HG03025 (cell line): Measurements from ENCODE around the gene CEBPE.

Experiments
- ATAC-seq: cut with Tn5 transposase; IDR thresholded peaks from one replicate; pipeline ENCODE4 v1.9.1; 2021; ENCODE audit warnings: mild to moderate bottlenecking, moderate library complexity; ENCODE audit not compliant: unreplicated experiment, low FRiP score

Gene CEBPE

DNA sequence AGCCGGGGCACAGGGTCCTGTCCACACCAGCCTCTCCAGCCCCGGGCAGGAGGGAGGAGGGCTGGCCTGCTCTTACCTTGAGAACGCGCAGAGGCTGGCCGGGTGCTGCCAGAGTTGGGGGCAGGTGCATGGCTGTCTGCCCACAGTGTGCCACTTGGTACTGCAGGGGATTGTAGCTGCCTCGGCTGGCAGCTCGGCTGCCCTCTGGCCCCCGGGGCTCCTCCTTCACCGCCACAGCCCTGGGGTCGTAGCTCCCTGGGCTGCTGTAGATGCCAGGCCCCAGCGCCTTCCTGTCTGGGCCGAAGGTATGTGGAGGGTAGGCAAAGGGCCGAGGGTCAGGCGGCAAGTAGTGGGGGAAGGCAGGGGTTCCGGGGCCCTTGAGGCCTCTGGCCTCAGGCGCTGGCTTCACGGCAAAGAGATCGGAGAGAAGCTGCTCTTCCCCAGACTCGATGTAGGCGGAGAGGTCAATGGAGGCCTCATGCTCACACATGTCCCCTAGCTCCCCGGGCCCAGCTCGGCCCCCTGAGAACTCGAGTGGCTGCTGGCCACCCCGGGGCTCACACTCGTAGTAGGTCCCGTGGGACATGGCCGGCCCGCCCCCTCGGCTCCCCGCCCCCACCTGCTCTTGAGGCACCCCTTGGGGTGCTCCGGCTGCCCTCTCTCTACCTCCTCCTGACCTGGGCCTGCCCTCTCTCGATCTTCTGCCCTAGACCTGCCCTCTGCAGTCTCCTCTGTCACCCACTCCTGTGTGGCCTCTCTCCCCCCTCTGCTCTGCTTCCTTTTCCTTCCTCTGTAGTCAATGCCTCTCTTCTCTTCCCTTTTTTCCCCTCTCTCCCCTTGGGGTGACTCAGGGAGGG, at the start of gene CEBPE:
Gene CEBPE (minus strand): TSS at position 750 of the 857 bp plus-strand sequence. CDS start 164 bp downstream, at position 586.
- ATAC-seq, result no peak

- ATAC-seq, result no peak
Measured at GRCh38 chr14:23168246-23168645, 49.2 kb upstream of the CEBPE start.

DNA sequence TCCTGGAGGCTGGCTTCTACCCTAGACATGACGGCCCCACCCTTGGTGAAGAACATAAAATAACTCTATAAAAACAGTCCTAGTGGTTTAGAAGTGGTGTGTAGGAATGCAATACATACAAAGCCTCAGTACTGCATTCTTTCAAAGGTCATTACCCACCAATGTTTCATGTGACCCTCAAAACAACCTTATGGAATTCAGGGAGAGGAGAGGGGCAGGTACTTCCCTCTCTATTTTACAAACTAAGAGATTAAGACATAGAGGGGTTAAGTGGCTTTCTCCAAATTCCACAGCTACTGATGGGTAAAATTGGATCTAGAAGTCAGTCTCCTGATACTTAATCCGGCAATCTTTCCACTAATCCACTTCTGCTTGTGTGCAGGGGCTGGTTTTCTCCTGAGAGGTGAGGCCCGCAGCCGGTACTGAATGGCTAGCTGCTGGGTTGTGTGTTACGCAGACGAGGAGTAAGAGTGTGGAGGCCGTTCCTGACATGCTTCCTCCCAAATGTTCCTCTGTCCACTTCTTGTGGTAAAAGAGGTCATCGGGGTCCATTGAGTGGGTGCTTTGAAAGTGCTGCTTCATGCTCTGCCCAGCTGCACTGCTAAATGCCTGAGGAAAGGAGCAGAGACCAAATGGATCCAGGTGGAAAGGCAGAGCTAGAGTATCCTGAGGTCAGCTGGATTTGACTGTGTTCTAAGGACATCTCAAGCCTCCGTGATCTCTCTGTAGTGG, 48.2 kb upstream of the CEBPE start:
- ATAC-seq, result no peak

DNA sequence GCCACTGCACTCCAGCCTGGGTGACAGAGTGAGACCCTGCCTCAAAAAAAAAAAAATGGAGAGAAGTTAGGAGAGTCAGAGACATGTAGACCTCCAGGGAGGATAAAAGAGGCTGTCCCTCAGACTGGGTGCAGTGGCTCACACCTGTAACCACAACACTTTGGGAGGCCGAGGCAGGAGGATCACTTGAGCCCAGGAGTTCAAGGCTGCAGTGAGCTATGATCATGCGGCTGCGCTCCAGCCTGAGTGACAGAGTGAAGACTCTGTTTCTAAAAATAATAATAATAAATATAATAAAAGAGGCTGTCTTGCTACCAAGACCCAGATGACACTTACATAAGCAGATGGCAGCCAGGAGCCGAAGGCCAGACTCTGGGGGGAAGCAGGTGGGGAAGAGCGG, 45.9 kb upstream of the CEBPE start:
- no peak for ATAC-seq

DNA sequence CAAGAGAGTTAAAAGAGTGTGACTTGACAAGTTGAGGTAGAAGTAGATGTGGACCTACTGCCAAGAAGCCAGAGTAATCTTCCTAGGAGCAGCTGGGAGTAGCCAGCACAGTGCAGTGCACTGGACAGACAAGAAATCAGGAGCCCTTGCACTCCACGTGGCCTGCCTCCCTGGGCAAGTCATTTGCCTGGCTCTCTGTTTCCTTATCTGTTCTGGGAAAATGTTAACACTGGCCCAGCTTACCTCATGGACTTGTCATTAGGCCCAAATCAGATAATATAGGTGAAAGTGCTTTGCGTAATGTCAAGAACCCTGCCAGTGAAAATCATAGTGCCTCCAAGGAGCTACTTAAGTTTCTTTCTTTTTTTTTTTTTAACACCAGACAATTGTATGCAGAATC, 45.2 kb upstream of the CEBPE start:
- no peak for ATAC-seq

- no peak for ATAC-seq
Measured at GRCh38 chr14:23163830-23164229, 44.8 kb upstream of the CEBPE start.

- no peak for ATAC-seq
Measured at GRCh38 chr14:23162800-23163199, 43.7 kb upstream of the CEBPE start.

- no peak for ATAC-seq
Measured at GRCh38 chr14:23162005-23162404, 43.0 kb upstream of the CEBPE start.

DNA sequence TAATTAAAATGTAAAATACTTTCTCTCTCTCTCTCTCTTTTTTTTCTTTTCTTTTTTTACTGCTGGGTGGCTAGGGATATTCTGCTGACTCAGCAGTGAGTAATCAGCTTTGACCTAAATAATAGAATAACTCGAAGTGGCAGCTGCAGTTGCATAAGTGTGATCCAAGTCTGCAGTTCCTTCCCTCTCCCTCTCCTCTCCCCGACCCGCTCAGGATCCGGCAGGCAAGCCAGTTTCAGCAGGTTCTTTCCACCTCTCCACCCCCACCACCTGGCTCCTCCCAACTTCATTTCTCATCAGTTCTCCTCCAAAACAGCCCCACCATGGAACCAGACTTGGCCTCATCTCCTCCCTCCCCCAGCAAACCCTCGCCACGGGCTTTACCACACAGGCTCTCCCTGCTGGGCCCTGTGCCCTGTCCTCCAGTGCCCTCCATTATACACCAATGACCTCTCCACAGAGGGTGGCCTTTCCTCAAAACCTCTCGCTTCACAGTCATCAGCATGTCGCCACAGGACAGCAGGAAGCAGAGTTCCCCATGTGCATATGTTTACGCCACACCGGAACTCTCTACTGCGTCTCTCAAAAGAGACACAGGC, 42.0 kb upstream of the CEBPE start:
- no peak for ATAC-seq

GRCh38 chr14:23159532-23159931, 40.5 kb upstream of the CEBPE start:
- ATAC-seq, result no peak

- no peak for ATAC-seq
Measured at GRCh38 chr14:23158779-23159178, 39.7 kb upstream of the CEBPE start.

DNA sequence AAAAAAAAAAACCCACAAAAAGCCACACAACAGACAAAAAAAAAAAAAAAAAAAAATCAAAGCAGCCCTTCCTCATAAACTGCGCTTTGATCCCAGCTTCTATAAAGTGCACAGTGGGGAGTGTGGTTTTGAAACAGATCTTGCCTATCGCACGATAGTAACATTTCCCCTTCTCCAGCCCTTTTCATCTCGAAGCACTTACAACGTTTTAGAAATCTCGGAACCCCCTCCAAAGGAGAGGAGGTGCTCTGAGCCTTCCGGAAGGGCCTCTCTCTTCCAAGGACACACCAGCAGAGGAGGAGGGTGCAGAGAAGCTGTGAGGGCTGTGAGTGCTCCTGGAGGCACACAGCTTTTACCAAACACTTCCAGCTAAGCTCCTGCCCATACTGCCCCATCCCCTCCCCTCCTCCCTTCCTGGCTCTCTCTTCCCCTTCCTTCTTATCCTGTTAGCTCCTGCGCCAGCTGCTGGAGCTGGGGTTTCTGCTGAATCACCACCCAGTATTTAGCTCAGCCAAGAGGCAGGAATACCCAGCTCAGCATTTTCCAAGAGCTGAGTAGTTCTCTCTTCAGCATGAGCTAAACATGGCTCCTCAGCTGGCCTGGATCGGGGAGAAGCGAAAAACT, 36.0 kb upstream of the CEBPE start:
- ATAC-seq, result no peak

DNA sequence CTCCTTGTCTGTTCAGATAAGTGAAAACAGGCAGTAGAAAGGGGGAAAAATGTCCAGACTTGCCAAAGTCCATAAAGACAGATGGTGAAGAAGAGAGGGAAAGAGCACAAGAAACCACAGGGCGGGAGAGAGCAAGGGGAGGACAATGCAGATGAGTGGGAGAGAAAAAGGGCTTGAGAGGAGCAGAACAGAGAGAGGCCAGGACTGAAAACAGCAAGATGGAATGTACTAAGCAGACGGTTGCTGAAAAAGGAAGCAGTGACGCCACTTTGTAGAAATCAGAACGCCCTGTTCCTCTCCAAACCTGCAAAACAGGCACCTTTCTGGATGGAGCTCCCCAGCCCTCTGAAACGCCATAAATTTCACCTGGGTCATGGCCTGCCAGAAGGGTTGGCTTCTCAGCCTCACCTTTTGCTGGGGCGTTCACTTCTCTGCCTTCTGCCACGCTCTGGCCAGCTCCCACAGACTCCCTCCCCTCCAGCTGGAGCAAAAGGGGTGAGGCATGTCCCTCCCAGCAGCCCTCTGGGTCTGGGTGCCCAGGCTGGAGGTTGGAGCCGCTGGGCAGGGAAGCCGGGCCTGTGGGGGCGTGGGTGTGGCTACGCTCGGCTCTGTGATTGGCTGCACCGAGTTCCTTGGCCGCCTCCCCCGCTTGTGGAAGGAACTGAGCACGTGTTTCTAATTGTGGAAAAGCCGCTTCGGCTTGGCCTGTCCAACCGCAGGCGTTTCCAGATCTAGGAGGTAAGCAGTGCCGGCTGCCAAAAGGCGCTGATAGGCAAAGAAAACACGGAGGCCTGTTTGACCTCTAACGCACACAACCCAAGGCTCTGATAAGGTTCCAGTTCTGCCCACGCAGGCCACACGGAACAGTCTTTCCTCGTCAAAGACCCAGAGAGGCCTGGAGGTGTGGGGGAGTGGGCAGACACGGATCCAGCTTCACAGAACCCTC, 35.1 kb upstream of the CEBPE start:
- no peak for ATAC-seq

DNA sequence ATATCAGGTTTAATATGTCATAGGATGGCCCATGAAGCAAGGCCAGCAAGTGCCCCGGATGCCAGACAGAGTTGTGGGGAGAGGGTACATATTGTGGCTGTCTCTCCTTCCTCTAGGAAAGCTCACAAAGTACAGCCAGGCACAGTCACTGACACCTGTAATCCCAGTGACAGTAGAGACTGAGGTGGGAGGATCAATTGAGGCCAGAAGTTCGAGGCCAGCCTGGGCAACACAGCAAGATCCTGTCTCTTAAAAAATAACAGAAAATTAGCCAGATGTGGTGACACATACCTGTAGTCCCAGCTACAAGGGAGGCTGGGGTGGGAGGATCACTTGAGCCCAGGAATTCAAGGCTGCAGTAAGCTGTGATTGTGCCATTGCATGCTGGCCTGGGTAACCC, 32.3 kb upstream of the CEBPE start:
- ATAC-seq, result no peak

- ATAC-seq, result no peak
Measured at GRCh38 chr14:23149745-23150144, 30.7 kb upstream of the CEBPE start.

DNA sequence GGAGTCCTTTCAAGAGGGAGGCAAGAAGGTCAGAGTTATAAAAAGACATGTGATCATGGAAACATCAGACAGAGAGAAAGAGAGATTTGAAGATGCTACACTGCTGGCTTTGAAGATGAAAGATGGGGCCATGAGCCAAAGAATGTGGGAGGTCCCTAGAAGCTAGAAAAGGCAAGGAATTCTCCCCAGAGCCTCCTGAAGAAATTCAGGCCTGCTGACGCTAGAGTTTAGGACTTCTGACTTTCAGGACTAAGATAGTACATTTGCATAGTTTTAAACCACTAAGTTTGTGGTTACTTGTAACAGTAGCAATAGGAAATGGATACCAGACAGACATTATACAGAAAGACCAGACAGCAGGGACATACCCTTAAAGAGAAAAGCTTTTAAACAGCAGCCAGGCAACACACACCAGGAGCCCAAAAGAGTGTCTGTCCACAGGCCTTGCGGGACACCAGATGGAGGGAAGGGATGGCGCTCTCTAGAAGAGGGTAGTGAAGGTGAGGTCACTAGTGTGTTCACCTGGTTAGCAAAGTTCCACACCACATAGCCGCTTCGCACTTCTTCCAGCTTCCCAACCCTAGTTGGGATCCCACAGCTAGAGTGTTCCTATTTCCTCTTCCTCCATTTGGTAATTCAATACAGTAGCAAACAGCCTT, 29.7 kb upstream of the CEBPE start:
- ATAC-seq, result no peak

DNA sequence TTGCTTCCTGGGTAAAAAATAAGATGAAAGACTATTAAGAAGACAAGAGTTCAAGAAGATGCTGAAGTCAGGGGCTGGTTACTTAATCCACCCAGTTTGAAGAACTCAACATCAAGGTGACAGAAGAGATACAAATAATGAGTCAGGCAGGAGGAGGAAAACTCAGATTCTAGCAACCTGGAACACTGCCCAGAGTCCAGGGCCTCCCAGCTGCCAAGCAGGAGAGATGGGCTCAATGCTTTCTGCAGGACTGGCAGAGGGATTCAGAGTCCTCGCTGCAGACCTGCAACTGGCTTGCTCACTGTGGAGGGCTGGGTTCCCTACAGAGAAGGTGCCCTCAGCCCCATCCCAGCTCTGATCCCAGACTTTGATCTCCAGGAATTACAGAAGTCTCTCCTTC, 28.6 kb upstream of the CEBPE start:
- no peak for ATAC-seq

DNA sequence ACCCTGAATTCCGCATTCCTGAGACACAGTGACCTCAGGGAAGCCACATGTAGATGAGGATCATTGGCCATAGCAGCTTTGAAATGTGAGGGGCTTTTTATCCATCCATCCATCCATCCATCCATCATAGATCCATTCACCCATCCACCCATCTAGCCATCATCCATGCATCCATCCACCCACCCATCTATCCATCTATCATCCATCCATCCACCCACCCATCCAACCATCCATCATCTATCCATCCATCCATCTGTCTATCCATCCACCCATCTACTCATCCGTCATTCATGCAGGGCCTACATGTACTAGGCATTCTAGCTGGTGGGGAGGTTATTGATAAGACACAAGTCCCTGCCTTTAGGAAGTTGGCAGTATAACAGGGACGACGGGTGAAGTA, 27.9 kb upstream of the CEBPE start:
- no peak for ATAC-seq

DNA sequence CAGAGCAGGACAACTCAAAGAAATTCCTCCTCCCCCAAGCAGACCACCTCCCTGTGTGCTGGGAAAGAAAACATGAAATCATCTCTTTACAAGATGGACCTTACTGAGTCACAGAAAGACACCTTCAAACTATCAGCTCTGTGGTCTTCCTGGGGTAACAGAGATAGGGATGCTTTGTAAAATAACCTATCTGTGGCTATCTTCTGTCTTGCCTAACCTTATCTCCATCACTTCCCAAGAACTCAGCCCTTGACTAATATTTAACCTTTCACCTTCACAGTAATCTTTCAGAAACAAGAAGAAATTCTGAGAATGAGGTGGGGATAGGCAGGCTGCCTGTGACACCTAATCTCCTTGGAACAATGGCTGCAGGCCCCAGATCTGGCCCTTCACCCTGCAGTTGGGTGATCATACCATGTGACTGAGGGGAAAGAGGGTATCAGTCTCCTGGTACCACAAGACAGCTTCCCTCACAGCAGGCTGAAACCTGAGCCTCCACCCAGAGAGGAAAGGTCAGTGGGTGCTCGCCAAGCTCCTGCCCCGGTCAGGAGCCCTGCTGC, 27.4 kb upstream of the CEBPE start:
- no peak for ATAC-seq
